Bladder microvascular endothelial cell (primary cell): Measurements from ENCODE around the gene FABP2. TPM values are rescaled to one million over a fixed set of nuclear protein-coding genes. Genes with fewer than 3 reads are reported as not detected.

ENCODE experiments used
- total RNA-seq: library from RNA; depleted of rRNA; stranded (reverse); fragments of >200 nt; gene quantifications from 2 replicates; pipeline ENCODE4 v1.2.3, GENCODE V29; 2014

Gene FABP2
- not detected in 2 replicates for total RNA-seq

DNA sequence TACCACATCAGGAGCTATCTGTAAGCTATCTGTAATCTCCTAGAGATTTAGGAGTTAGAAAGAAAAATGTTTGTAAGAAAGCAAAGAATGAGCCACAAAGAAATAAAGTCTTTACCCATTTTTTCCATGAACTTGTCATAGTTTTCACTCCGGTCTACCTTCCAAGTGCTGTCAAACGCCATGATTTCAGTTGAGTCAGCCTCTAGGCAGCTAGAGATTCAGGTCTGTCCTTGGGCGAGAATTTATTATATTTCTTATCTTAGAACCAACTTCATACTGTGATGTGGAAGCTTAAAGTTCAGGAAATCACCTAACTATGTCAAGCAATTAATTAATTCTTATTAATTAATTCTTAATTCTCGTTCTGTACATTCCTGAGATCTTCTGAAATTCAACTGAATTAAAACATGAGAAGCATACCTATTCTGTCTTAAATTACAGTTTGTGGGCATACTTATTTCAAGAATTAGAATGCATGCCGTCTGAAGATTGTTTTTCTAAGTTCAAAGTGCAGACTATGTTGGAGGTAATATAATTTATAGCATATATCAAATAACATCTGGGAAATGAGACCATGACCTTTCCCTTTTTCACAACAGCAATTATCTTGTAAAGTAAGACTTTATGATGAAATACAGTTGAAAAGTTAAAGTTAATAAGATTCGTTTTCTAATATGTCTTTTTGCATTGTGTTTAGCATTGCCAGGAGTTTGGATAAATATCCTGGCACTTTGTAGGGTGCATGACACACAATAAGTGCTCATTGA lies at the start of gene FABP2:
Gene FABP2, minus strand, starts transcription at position 218 of the 767 bp plus-strand sequence. Its CDS starts 36 bp downstream, at position 182.

Other genes starting within 250 kb of the FABP2 start
- gene MYOZ2, start 186.3 kb downstream of the FABP2 start, total RNA-seq = 0.16 TPM in 1 of 2 replicates, not detected in the other
- gene USP53, start 109.4 kb downstream of the FABP2 start, total RNA-seq = 14.7 and 25.0 TPM in 2 replicates